Kidney epithelial cell (primary cell): ENCODE results near the gene APP. TPM values are rescaled to one million over a fixed set of nuclear protein-coding genes. Genes with fewer than 3 reads are reported as not detected.

Experiments used
- DNase-seq: peaks from one replicate; pipeline ENCODE4 v3.0.0-alpha.2; 2010; ENCODE audit warnings: low read depth
- H3K27me3 ChIP-seq: 2 replicates; pipeline ENCODE4 v1.6.0; 2011; ENCODE audit warnings: low read length; ENCODE audit not compliant: control insufficient read depth, insufficient read depth
- H3K36me3 ChIP-seq: 2 replicates; pipeline ENCODE4 v1.5.1; 2011; ENCODE audit warnings: low read length; ENCODE audit not compliant: control insufficient read depth, insufficient read depth
- H3K4me3 ChIP-seq: 2 replicates; pipeline ENCODE4 v1.5.1; 2011; ENCODE audit warnings: low read depth, mild to moderate bottlenecking, control low read depth, low read length
- total RNA-seq: library from RNA; depleted of rRNA; stranded (reverse); fragments of >200 nt; gene quantifications from 2 replicates; pipeline ENCODE4 v1.2.3, GENCODE V29; 2015
- TF ChIP-seq, protein P1 (sequence below): IDR thresholded peaks from 2 replicates; pipeline ENCODE4 v1.5.1; 2011; ENCODE audit warnings: mild to moderate bottlenecking, moderate library complexity, low read length, control low read depth, inconsistent platforms; ENCODE audit not compliant: insufficient read depth, poor library complexity, severe bottlenecking

The APP gene
- total RNA-seq, 1 donor from 2014 or later, result 624 TPM

GRCh38 chr21:26179501-26179900 lies 8.9 kb upstream of the APP start:
- DNase-seq, result no peak
- H3K36me3 ChIP-seq, result no peaks in the 10 kb centered on the region
- no peaks in the 10 kb centered on the region for H3K27me3 ChIP-seq
- H3K4me3 ChIP-seq, result no peak overlapping the region
- TF ChIP-seq, protein P1, sequence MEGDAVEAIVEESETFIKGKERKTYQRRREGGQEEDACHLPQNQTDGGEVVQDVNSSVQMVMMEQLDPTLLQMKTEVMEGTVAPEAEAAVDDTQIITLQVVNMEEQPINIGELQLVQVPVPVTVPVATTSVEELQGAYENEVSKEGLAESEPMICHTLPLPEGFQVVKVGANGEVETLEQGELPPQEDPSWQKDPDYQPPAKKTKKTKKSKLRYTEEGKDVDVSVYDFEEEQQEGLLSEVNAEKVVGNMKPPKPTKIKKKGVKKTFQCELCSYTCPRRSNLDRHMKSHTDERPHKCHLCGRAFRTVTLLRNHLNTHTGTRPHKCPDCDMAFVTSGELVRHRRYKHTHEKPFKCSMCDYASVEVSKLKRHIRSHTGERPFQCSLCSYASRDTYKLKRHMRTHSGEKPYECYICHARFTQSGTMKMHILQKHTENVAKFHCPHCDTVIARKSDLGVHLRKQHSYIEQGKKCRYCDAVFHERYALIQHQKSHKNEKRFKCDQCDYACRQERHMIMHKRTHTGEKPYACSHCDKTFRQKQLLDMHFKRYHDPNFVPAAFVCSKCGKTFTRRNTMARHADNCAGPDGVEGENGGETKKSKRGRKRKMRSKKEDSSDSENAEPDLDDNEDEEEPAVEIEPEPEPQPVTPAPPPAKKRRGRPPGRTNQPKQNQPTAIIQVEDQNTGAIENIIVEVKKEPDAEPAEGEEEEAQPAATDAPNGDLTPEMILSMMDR, result no peak

GRCh38 chr21:26177746-26178426 lies 7.3 kb upstream of the APP start:
- no peak for DNase-seq
- TF ChIP-seq, protein P1, result no peak

GRCh38 chr21:26177187-26177586 lies 6.6 kb upstream of the APP start:
- TF ChIP-seq, protein P1, result no peak
- no peak overlapping the region for H3K4me3 ChIP-seq
- DNase-seq, result no peak
- no peaks in the 10 kb centered on the region for H3K36me3 ChIP-seq
- no peaks in the 10 kb centered on the region for H3K27me3 ChIP-seq

More at GRCh38 chr21:26177746-26178426, 7.3 kb upstream of the APP start:
- no peaks in the 10 kb centered on the region for H3K27me3 ChIP-seq
- no peaks in the 10 kb centered on the region for H3K36me3 ChIP-seq
- H3K4me3 ChIP-seq, result no peak overlapping the region

DNA sequence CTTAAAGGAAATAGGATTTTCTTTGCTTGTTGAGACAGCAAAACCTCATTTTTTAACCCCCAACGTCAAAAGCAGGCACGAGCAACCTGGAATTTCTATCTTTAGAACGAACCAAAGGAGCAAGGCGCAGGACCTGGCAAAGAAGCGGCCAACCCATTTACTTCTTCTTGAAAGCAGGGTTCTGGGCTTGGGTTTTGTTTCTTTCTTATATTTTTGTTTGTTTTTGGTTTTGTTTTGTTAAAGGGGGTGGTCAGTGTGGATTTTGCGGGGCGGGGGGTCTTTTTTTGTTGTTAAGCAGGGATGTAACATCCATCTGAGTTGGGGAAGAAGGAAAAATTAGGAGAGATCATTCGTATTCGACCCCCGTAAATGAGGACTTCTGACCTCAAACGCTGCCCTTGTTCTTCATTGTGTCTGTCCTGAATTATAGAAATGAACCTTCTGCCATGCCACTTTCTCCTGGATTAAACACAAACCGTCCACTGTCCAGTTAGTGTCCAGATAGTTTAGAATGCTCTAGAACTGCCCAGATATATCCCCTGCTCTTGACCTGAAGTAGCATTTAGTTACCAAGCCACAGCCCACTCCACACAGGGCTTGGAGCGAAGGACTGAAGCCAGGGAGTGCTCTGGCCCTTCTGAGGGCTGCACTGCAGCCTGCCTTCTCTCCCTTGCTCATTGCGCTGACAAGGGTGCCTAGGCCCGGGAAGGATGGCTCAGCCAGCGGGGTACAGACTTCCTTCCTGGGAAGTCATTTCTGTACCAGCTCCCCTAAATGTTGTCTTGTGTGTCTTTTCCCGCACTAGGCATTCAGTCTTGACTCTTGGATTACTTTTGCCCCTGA lies 909 bp upstream of the APP start:
- TF ChIP-seq, protein P1, result no peak
- no peak for DNase-seq

GRCh38 chr21:26169611-26170470 lies 729 bp downstream of the APP start:
- H3K4me3 ChIP-seq, result peak overlapping the region; percentile 95
- TF ChIP-seq, protein P1, result no peak
- no peaks in the 10 kb centered on the region for H3K36me3 ChIP-seq
- DNase-seq, result no peak
- H3K27me3 ChIP-seq, result no peaks in the 10 kb centered on the region

More for the DNA sequence above, 909 bp upstream of the APP start:
- Histone ChIP-seq H3K36me3 (no peaks in the 10 kb centered on the region), H3K4me3 (peak overlapping the region; percentile 95), H3K27me3 (no peaks in the 10 kb centered on the region)
